HTR-8/SVneo (cell line): ENCODE measurements around the gene ZC3H12C.
"Not testable (repeated sequence)": the region's sequence is repeated elsewhere in the genome, so short reads cannot be mapped to it uniquely, and the experiment has no call there.

Source experiments
- DNase-seq: peaks from one replicate; pipeline ENCODE4 v3.0.0; 2011; ENCODE audit warnings: low spot score, mixed read lengths; ENCODE audit not compliant: insufficient read length
- FAIRE-seq: peaks from 2 replicates; lab custom pipeline; 2011; peaks lifted over from hg19 to GRCh38; lab: Jason Lieb, UNC

ZC3H12C gene

DNA sequence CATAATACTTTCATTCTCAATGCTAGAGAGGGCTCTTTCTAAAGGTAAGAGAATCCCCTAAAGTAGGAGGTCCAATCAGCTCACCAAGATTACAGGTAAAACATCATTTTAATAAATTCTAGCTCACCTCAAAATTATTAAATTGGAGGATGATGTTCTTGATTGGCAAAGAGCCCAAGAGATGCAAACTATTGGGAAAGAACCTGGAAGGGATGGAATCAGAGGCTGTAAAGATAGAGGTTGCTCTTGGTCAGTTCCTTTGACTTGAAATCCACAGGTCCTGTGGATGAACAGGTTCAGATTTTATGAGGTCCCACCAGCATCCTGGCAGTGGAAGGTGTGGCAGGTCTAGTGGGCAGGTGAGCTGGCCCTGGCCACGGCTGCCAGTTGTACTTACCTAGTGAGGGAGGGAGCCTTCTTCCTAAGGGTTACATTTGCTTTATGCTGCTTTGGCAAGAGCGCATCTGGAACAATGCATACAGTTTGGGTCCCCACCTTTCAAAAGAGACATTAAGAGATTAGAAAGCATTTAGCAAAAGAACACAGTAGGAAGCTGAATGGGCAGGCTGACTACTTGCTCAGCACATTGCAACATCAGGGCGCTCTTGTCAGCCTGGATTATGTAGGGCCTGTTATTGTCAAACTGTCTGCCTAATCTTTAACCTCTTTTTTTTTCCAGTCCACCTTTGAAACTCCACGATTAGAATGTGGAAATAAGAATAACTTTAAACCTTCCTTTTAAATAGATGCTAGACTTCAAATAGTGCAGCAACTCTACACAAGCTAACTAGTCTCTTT, 106.2 kb downstream of the ZC3H12C start:
- DNase-seq (no peak), FAIRE-seq (no peak)

DNA sequence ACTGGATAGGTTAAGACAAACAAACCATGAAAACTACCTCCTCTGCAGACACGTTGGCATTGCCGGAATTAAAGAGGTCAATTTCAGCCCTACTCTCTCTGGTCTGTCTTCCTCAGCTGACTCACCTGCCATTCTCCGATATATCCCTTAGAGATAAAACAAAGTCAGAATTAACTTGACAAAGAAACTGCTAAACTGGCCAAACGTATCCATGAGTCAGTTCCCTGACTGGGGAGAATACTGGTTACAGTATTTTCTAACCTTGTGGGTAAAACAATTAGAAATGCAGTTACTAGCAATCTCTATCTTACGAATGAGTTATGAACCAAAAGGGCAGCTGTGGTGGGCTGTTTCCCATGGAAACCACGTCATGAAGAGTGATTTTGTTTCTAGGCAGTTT, 107.0 kb downstream of the ZC3H12C start:
- DNase-seq (no peak), FAIRE-seq (no peak)

DNA sequence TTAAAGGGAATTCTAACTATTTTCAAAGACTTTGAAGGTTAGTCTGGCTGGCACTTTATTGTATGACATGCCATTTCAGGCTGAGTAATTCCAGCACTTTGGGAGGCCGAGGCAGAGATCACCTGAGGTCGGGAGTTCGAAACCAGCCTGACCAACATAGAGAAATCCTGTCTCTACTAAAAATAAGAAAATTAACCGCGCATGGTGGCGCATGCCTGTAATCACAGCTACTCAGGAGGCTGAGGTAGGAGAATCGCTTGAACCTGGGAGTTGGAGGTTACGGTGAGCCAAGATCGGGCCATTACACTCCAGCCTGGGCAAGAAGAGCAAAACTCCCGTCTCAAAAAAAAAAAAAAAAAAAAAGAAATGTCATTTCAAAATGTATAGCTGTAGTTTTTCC, 107.6 kb downstream of the ZC3H12C start:
- FAIRE-seq, result no peak
- no peak for DNase-seq

DNA sequence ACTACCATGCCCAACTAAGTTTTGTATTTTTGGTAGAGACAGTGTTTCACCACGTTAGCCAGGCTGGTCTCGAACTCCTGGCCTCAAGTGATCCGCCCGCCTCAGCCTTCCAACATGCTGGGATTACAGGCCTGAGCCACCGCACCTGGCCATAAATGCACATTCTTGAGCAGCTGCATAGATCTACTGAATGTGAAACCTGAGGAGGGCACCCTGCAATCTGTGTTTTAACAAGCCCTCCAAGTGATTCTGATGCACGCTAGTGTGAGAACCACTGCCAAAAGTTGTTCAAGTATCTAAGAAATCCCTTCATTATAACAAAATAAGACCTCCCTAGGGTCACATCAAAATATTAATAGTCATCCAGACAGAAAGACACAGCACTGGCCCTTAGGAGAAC, 113.9 kb downstream of the ZC3H12C start:
- DNase-seq (no peak), FAIRE-seq (no peak)

DNA sequence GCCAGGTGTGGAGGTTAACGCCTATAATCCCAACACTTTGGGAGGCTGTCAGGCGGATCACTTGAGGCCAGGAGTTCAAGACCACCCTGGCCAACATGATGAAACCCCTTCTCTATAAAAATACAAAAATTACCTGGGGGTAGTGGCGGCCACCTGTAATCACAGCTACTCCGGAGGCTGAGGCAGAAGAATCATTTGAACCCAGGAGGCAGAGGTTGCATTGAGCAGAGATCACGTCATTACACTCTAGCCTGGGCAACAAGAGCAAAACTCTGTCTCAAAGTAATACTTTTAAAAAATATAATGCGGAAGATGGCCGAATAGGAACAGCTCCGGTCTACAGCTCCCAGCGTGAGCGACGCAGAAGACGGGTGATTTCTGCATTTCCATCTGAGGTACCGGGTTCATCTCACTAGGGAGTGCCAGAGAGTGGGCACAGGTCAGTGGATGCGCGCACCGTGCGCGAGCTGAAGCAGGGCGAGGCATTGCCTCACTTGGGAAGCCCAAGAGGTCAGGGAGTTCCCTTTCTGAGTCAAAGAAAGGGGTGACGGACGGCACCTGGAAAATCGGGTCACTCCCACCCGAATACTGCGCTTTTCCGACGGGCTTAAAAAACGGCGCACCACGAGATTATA, 115.6 kb downstream of the ZC3H12C start:
- FAIRE-seq, DNase-seq: not testable (repeated sequence)

- not testable (repeated sequence) for FAIRE-seq, DNase-seq
Measured at GRCh38 chr11:110209313-110209694, 116.1 kb downstream of the ZC3H12C start.

- FAIRE-seq, result no peak
- no peak for DNase-seq
Measured at GRCh38 chr11:110217223-110217877, 124.2 kb downstream of the ZC3H12C start.

DNA sequence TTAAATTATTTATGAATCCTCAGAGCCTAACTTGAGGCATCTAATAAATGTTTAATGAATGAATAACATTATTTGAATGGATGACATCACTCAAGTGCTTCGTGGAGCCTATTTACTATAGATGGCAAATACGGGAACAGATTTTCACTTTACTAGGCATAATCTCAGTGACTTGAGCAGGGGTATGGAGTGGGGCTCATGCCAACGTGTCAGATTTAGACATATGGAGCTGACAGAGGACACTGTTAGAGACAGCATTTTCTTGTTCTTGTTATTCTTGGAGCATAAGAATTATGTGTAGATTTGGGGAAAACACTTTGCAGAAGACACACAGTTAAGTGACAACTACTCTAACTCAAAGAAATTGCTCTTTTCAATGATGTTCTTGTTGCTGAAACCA, 124.7 kb downstream of the ZC3H12C start:
- no peak for DNase-seq
- peak; percentile 48 for FAIRE-seq

DNA sequence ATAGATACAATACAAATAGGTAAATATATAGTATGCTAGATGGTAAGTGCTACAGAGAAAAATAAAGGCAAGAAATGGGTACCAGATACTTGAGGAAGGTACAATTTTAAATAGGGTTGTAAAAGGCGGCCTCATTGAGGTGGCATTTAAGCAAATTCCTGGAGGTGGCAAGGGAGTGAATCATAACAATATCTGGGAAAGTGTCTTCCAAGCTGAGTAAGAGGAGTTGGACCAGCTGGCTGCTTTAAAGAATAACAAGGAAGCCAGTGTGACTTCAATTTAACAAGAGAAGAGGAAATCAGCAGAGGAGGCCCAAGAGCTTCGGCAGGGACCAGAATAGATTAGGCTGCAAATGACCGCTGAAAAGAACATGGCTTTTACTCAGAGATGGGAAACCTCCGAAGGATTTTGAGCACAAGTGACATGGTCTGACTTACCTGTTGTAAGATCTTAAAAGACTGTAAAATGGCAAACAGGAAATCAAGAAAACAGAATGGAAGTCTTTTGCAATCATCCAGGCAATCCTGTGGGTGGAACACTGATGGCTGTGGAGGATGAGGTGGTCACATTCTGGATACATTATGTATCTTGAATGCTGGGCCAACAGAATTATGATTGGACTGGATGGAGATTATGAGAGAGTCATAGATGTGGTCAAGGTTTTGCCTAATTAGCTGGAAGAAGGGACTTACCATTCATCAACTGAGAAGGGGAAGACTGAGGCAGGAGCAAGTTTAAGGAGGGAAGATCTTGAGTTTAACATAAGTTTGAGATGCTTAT, 126.0 kb downstream of the ZC3H12C start:
- no peak for FAIRE-seq
- DNase-seq, result no peak
